ENCODE measurements around the gene SIAH1.

- TF ChIP-seq CTCF (IDR thresholded peaks at IDR 0.05; ENCODE audit: low read depth, low read length) (no peak), EZH2phosphoT487 (IDR thresholded peaks at IDR 0.05; ENCODE audit: low read depth) (no peak)
These were observed 6.4 kb downstream of the SIAH1 start for GRCh38 chr16:48378836-48379235.
